Measurements from ENCODE around the gene ADPRHL1. TPM values are rescaled to one million over a fixed set of nuclear protein-coding genes. Genes with fewer than 3 reads are reported as not detected.
"Not testable (repeated sequence)": the region's sequence is repeated elsewhere in the genome, so short reads cannot be mapped to it uniquely, and the experiment has no call there.

Gene ADPRHL1
- total and polyA plus RNA-seq, 5 donors from 2014 or later: 0.24 to 0.64 (median 0.56) TPM; not detected in 1

- not testable (repeated sequence) for H3K27ac Mint-ChIP-seq; H3K27me3 ChIP-seq (ENCODE audit: control insufficient read depth, insufficient read depth, low read length); H3K4me3 ChIP-seq (ENCODE audit: low read depth, low read length); ATAC-seq (ENCODE audit: low read depth in 2 of 2); DNase-seq; H3K4me1 ChIP-seq (ENCODE audit: control insufficient read depth, insufficient read depth, low read length, poor library complexity, severe bottlenecking); H3K27me3 Mint-ChIP-seq; H3K4me1 Mint-ChIP-seq; H3K36me3 Mint-ChIP-seq; H3K4me3 Mint-ChIP-seq; H3K36me3 ChIP-seq (ENCODE audit: control insufficient read depth, insufficient read depth, low read length); H3K9me3 Mint-ChIP-seq; H3K27ac ChIP-seq (ENCODE audit: insufficient read depth, low read length, poor library complexity, severe bottlenecking); H3K9me3 ChIP-seq (ENCODE audit: control insufficient read depth in 2 of 2, low read length in 2 of 2)
Measured at GRCh38 chr13:113436866-113437265, 16.4 kb downstream of the ADPRHL1 start.

- ATAC-seq (ENCODE audit: low read depth in 2 of 2): not testable (repeated sequence)
Measured at GRCh38 chr13:113435907-113436306, 17.4 kb downstream of the ADPRHL1 start.

GRCh38 chr13:113433391-113433916, 19.8 kb downstream of the ADPRHL1 start:
- H3K27me3 Mint-ChIP-seq: no peaks in the 10 kb centered on the region
- H3K4me1 ChIP-seq (ENCODE audit: control insufficient read depth, insufficient read depth, low read length, poor library complexity, severe bottlenecking): no peaks in the 10 kb centered on the region
- no peak for ATAC-seq (ENCODE audit: low read depth in 2 of 2)
- no peaks in the 10 kb centered on the region for H3K36me3 ChIP-seq (ENCODE audit: control insufficient read depth, insufficient read depth, low read length)
- no peaks in the 10 kb centered on the region for H3K36me3 Mint-ChIP-seq
- no peak overlapping the region for H3K27ac ChIP-seq (ENCODE audit: insufficient read depth, low read length, poor library complexity, severe bottlenecking)
- H3K9me3 ChIP-seq (ENCODE audit: control insufficient read depth in 2 of 2, low read length in 2 of 2): no peaks in the 10 kb centered on the region
- no peaks in the 10 kb centered on the region for H3K27me3 ChIP-seq (ENCODE audit: control insufficient read depth, insufficient read depth, low read length)
- DNase-seq: no peak
- peaks cover 0 to 2% (median 0%) of the 10 kb centered on the region in 7 donors for H3K9me3 Mint-ChIP-seq
- H3K4me3 ChIP-seq (ENCODE audit: low read depth, low read length): no peak overlapping the region
- H3K27ac Mint-ChIP-seq: no peak overlapping the region
- no peaks in the 10 kb centered on the region for H3K4me1 Mint-ChIP-seq
- H3K4me3 Mint-ChIP-seq: no peak overlapping the region

More at GRCh38 chr13:113435907-113436306, 17.4 kb downstream of the ADPRHL1 start:
- not testable (repeated sequence) for H3K4me1 Mint-ChIP-seq; DNase-seq; H3K4me1 ChIP-seq (ENCODE audit: control insufficient read depth, insufficient read depth, low read length, poor library complexity, severe bottlenecking); H3K9me3 ChIP-seq (ENCODE audit: control insufficient read depth in 2 of 2, low read length in 2 of 2); H3K36me3 ChIP-seq (ENCODE audit: control insufficient read depth, insufficient read depth, low read length); H3K27ac Mint-ChIP-seq; H3K36me3 Mint-ChIP-seq; H3K9me3 Mint-ChIP-seq; H3K27me3 Mint-ChIP-seq; H3K4me3 Mint-ChIP-seq; H3K27me3 ChIP-seq (ENCODE audit: control insufficient read depth, insufficient read depth, low read length); H3K4me3 ChIP-seq (ENCODE audit: low read depth, low read length); H3K27ac ChIP-seq (ENCODE audit: insufficient read depth, low read length, poor library complexity, severe bottlenecking)

- no peaks in the 10 kb centered on the region for H3K27me3 ChIP-seq (ENCODE audit: control insufficient read depth, insufficient read depth, low read length)
- H3K4me1 ChIP-seq (ENCODE audit: control insufficient read depth, insufficient read depth, low read length, poor library complexity, severe bottlenecking): no peaks in the 10 kb centered on the region
- Mint-ChIP-seq H3K27me3 (no peaks in the 10 kb centered on the region), H3K36me3 (no peaks in the 10 kb centered on the region), H3K4me1 (no peaks in the 10 kb centered on the region), H3K4me3 (no peak overlapping the region), H3K9me3 (peaks cover 0 to 2% (median 0%) of the 10 kb centered on the region in 7 donors), H3K27ac (no peak overlapping the region)
- H3K9me3 ChIP-seq (ENCODE audit: control insufficient read depth in 2 of 2, low read length in 2 of 2): no peaks in the 10 kb centered on the region
- no peak overlapping the region for H3K4me3 ChIP-seq (ENCODE audit: low read depth, low read length)
- no peaks in the 10 kb centered on the region for H3K36me3 ChIP-seq (ENCODE audit: control insufficient read depth, insufficient read depth, low read length)
- ATAC-seq (ENCODE audit: low read depth in 2 of 2) (no peak), DNase-seq (no peak)
- H3K27ac ChIP-seq (ENCODE audit: insufficient read depth, low read length, poor library complexity, severe bottlenecking): no peak overlapping the region
Measured at GRCh38 chr13:113432506-113433270, 20.6 kb downstream of the ADPRHL1 start.

GRCh38 chr13:113431171-113431570, 22.1 kb downstream of the ADPRHL1 start:
- H3K4me3 ChIP-seq (ENCODE audit: low read depth, low read length): no peak overlapping the region
- Mint-ChIP-seq H3K9me3 (no peaks in the 10 kb centered on the region), H3K4me1 (no peaks in the 10 kb centered on the region), H3K4me3 (no peak overlapping the region), H3K27ac (no peak overlapping the region), H3K27me3 (no peaks in the 10 kb centered on the region), H3K36me3 (no peaks in the 10 kb centered on the region)
- no peaks in the 10 kb centered on the region for H3K36me3 ChIP-seq (ENCODE audit: control insufficient read depth, insufficient read depth, low read length)
- H3K27ac ChIP-seq (ENCODE audit: insufficient read depth, low read length, poor library complexity, severe bottlenecking): no peak overlapping the region
- ATAC-seq (ENCODE audit: low read depth in 2 of 2) (no peak), DNase-seq (no peak)
- H3K4me1 ChIP-seq (ENCODE audit: control insufficient read depth, insufficient read depth, low read length, poor library complexity, severe bottlenecking): no peaks in the 10 kb centered on the region
- H3K27me3 ChIP-seq (ENCODE audit: control insufficient read depth, insufficient read depth, low read length): no peaks in the 10 kb centered on the region
- H3K9me3 ChIP-seq (ENCODE audit: control insufficient read depth in 2 of 2, low read length in 2 of 2): no peaks in the 10 kb centered on the region

GRCh38 chr13:113430378-113431110, 22.7 kb downstream of the ADPRHL1 start:
- Mint-ChIP-seq H3K4me3 (no peak overlapping the region), H3K27me3 (no peaks in the 10 kb centered on the region), H3K4me1 (no peaks in the 10 kb centered on the region), H3K9me3 (no peaks in the 10 kb centered on the region), H3K36me3 (no peaks in the 10 kb centered on the region), H3K27ac (peak overlapping the region in 1 of 3 donors; percentile 85)
- Histone ChIP-seq H3K27ac (ENCODE audit: insufficient read depth, low read length, poor library complexity, severe bottlenecking) (no peak overlapping the region), H3K27me3 (ENCODE audit: control insufficient read depth, insufficient read depth, low read length) (no peaks in the 10 kb centered on the region), H3K4me3 (ENCODE audit: low read depth, low read length) (no peak overlapping the region), H3K36me3 (ENCODE audit: control insufficient read depth, insufficient read depth, low read length) (no peaks in the 10 kb centered on the region), H3K4me1 (ENCODE audit: control insufficient read depth, insufficient read depth, low read length, poor library complexity, severe bottlenecking) (no peaks in the 10 kb centered on the region), H3K9me3 (ENCODE audit: control insufficient read depth in 2 of 2, low read length in 2 of 2) (no peaks in the 10 kb centered on the region)
- DNase-seq: no peak
- no peak for ATAC-seq (ENCODE audit: low read depth in 2 of 2)

- H3K4me1 ChIP-seq (ENCODE audit: control insufficient read depth, insufficient read depth, low read length, poor library complexity, severe bottlenecking): no peaks in the 10 kb centered on the region
- H3K9me3 ChIP-seq (ENCODE audit: control insufficient read depth in 2 of 2, low read length in 2 of 2): no peaks in the 10 kb centered on the region
- no peak overlapping the region for H3K4me3 ChIP-seq (ENCODE audit: low read depth, low read length)
- no peak overlapping the region for H3K27ac Mint-ChIP-seq
- ATAC-seq (ENCODE audit: low read depth in 2 of 2) (no peak), DNase-seq (no peak)
- no peak overlapping the region for H3K27ac ChIP-seq (ENCODE audit: insufficient read depth, low read length, poor library complexity, severe bottlenecking)
- no peaks in the 10 kb centered on the region for H3K36me3 ChIP-seq (ENCODE audit: control insufficient read depth, insufficient read depth, low read length)
- H3K4me3 Mint-ChIP-seq: no peak overlapping the region
- H3K36me3 Mint-ChIP-seq: no peaks in the 10 kb centered on the region
- H3K27me3 Mint-ChIP-seq: no peaks in the 10 kb centered on the region
- H3K9me3 Mint-ChIP-seq: no peaks in the 10 kb centered on the region
- no peaks in the 10 kb centered on the region for H3K4me1 Mint-ChIP-seq
- H3K27me3 ChIP-seq (ENCODE audit: control insufficient read depth, insufficient read depth, low read length): no peaks in the 10 kb centered on the region
Measured at GRCh38 chr13:113429608-113429985, 23.7 kb downstream of the ADPRHL1 start.

All from CD4-positive, CD25-positive, alpha-beta regulatory T cell (primary cell).